ENCODE measurements around the gene ZBTB8OS. TPM values are rescaled to one million over a fixed set of nuclear protein-coding genes. Genes with fewer than 3 reads are reported as not detected.

ZBTB8OS gene
- total and polyA plus RNA-seq, 4 donors: 12.3 to 33.8 (median 16.7) TPM

GRCh38 chr1:32626176-32626575 is 24.2 kb downstream of the ZBTB8OS start:
- 94% methylated on average over 1 of the region's 1 CpG for WGBS
- no peak overlapping the region for H3K4me3 ChIP-seq (ENCODE audit: low read depth in 1 of 3, low read length in 3 of 3)
- no peaks in the 10 kb centered on the region for H3K27me3 ChIP-seq (ENCODE audit: control insufficient read depth in 4 of 4, insufficient read depth in 4 of 4, low read length in 3 of 4)
- DNase-seq (ENCODE audit: low spot score): no peak
- no peak for TF ChIP-seq GABPA (IDR thresholded peaks at IDR 0.05 in 1 of 2, conservative IDR thresholded peaks at IDR 0.05 in 1 of 2)
- TF ChIP-seq TAF1 (conservative IDR thresholded peaks at IDR 0.05): no peak
- no peak for TF ChIP-seq HNF4G (IDR thresholded peaks at IDR 0.05)
- TF ChIP-seq EGR1 (IDR thresholded peaks at IDR 0.05; ENCODE audit: low read depth in 2 of 2): no peak
- H3K9ac ChIP-seq (ENCODE audit: low read depth in 1 of 2, low read length in 2 of 2): no peak overlapping the region
- no peaks in the 10 kb centered on the region for H3K9me3 ChIP-seq (ENCODE audit: control insufficient read depth in 4 of 4, low read length in 3 of 4)
- H3K36me3 ChIP-seq (ENCODE audit: control insufficient read depth in 4 of 4, insufficient read depth in 3 of 4, low read depth in 1 of 4, low read length in 3 of 4): peaks cover 8 to 13% (median 10%) of the 10 kb centered on the region in 4 donors
- H3K27ac ChIP-seq (ENCODE audit: low read depth in 1 of 2, low read length in 2 of 2): no peak overlapping the region
- no peaks in the 10 kb centered on the region for H3K4me1 ChIP-seq (ENCODE audit: control insufficient read depth in 4 of 4, insufficient read depth in 4 of 4, low read length in 3 of 4)

GRCh38 chr1:32623775-32624174 is 26.6 kb downstream of the ZBTB8OS start:
- TF ChIP-seq SP1 (IDR thresholded peaks at IDR 0.05) (no peak), ZBTB33 (IDR thresholded peaks at IDR 0.05) (no peak), REST (IDR thresholded peaks at IDR 0.05) (no peak), EGR1 (IDR thresholded peaks at IDR 0.05; ENCODE audit: low read depth in 2 of 2) (no peak), HNF4A (conservative IDR thresholded peaks at IDR 0.05) (no peak), NR2F2 (IDR thresholded peaks at IDR 0.05) (no peak), FOXA1 (IDR thresholded peaks at IDR 0.05) (no peak), ATF3 (IDR thresholded peaks at IDR 0.05) (no peak), CTCF (IDR thresholded peaks at IDR 0.05; ENCODE audit: low read depth, low read length, missing input control) (no peak), RXRA (IDR thresholded peaks at IDR 0.05) (no peak), FOXA2 (IDR thresholded peaks at IDR 0.05) (no peak), RAD21 (IDR thresholded peaks at IDR 0.05) (no peak), GABPA (IDR thresholded peaks at IDR 0.05 in 1 of 2, conservative IDR thresholded peaks at IDR 0.05 in 1 of 2) (no peak)
- H3K4me1 ChIP-seq (ENCODE audit: control insufficient read depth in 4 of 4, insufficient read depth in 4 of 4, low read length in 3 of 4): no peaks in the 10 kb centered on the region
- peaks cover 2 to 11% (median 8%) of the 10 kb centered on the region in 4 donors for H3K36me3 ChIP-seq (ENCODE audit: control insufficient read depth in 4 of 4, insufficient read depth in 3 of 4, low read depth in 1 of 4, low read length in 3 of 4)
- H3K9ac ChIP-seq (ENCODE audit: low read depth in 1 of 2, low read length in 2 of 2): no peak overlapping the region
- WGBS: 86% methylated on average over 5 of the region's 5 CpGs
- H3K27me3 ChIP-seq (ENCODE audit: control insufficient read depth in 4 of 4, insufficient read depth in 4 of 4, low read length in 3 of 4): no peaks in the 10 kb centered on the region
- no peak for DNase-seq (ENCODE audit: low spot score)
- H3K9me3 ChIP-seq (ENCODE audit: control insufficient read depth in 4 of 4, low read length in 3 of 4): no peaks in the 10 kb centered on the region
- H3K4me3 ChIP-seq (ENCODE audit: low read depth in 1 of 3, low read length in 3 of 3): no peak overlapping the region
- H3K27ac ChIP-seq (ENCODE audit: low read depth in 1 of 2, low read length in 2 of 2): no peak overlapping the region
